ENCODE results near the gene CADPS.
A peak's percentile ranks its signal among the peaks of the same experiment; 100 is the strongest.

Gene CADPS

DNA sequence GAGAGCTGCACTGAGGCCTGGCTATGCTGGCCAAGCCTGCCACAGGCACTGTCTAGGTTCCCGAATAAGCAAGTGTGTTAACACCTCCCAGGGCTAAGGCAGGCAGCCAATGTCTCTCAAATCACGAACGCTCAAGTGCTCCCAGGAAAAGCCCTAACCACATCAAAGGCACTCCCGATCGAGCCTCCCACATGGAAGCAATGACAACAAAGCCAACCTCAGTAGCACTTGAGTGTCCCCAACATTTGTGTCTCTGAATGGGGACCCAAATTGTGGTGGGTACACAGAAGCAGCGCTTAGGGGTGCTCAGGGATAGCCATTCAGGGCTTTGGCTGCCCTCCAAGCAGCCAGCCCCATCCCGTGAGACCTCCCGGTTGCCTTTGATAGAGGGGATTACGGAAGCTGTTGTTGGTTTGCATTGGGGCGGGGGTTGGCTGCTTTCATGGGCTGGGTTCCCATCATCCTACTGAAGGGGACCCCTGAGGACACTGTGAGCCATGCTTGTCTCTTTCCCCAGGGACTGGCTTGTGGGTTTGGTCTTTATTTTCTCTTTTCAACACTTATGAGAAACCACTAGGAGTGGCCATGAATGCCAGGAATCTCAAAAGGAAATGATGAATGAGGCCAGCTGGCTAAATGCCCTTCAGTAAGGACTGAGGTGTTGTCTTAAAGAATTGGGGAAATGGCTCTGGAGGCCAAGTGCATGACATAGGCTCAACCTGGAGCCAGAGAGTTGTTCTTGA, 267.8 kb downstream of the CADPS start:
- TF ChIP-seq, protein P1, sequence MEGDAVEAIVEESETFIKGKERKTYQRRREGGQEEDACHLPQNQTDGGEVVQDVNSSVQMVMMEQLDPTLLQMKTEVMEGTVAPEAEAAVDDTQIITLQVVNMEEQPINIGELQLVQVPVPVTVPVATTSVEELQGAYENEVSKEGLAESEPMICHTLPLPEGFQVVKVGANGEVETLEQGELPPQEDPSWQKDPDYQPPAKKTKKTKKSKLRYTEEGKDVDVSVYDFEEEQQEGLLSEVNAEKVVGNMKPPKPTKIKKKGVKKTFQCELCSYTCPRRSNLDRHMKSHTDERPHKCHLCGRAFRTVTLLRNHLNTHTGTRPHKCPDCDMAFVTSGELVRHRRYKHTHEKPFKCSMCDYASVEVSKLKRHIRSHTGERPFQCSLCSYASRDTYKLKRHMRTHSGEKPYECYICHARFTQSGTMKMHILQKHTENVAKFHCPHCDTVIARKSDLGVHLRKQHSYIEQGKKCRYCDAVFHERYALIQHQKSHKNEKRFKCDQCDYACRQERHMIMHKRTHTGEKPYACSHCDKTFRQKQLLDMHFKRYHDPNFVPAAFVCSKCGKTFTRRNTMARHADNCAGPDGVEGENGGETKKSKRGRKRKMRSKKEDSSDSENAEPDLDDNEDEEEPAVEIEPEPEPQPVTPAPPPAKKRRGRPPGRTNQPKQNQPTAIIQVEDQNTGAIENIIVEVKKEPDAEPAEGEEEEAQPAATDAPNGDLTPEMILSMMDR (conservative IDR thresholded peaks at IDR 0.05; ENCODE audit: low read length) = no peak
- DNase-seq (ENCODE audit: low read depth) = peak; percentile 88
- H3K4me3 ChIP-seq (ENCODE audit: low read length) = no peak overlapping the region

DNA sequence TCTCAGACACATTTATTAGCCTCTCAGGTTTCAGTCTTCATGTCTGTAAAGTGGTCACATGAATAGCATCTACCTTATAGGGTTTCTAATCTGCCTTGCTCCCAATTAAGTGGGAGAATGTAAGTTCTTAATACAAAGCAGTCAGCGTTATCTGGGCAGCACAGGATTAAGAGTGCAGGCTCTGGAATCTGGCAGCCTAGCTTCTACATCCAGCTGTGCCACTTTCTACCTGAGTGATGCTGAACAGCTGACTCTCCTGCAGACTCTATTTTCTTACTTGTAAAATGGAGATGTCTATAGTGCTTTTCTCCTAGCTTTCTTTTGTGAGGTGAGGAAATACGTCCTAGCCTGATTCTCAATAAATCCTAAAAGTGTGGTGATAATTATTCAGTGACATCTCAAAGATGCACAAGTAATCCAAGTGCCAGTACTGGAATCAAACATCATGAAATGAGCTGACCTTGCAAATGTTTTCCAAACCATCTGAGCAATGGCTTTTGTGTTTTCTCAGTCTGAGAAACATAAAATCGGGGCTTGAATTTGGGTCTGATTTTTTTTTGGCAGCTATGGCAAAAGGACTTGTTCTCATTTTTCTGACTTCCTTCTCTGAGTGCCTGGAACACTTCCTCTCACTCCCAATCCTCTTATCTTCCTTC, 269.7 kb downstream of the CADPS start:
- no peak for DNase-seq (ENCODE audit: low read depth)
- TF ChIP-seq, protein P1 (conservative IDR thresholded peaks at IDR 0.05; ENCODE audit: low read length) = no peak

DNA sequence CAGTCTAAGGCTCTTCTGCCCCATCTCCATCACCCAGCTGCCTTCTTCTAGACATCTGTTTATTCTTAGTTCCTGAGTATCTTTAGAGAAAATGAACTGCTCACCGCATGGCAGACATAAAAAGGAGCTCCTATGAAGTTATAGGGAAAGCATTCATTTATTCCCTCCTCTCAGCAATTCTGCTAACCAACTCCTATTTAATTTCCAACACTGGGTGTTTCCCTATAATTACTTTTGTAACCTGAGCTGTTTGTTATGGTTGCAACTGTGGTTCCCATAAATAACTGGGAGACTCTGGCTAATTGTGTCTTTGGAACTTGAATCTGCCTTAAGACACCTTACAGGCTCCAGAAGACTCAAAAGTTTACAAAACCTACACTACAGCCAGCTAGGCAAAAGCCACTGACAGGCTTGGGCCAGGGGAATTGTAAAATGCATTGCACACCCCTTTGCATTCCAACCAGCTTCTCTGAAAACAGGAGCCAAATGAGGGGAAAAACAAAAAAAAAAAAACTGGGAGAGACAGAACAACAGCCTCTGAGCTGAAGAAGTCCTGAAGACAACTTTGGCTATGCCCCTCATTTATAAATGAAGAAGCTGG, 270.4 kb downstream of the CADPS start:
- no peak overlapping the region for H3K4me3 ChIP-seq (ENCODE audit: low read length)
- TF ChIP-seq, protein P1 (conservative IDR thresholded peaks at IDR 0.05; ENCODE audit: low read length) = no peak
- DNase-seq (ENCODE audit: low read depth) = peak; percentile 29

More for the DNA sequence above, 269.7 kb downstream of the CADPS start:
- H3K4me3 ChIP-seq (ENCODE audit: low read length) = no peak overlapping the region

DNA sequence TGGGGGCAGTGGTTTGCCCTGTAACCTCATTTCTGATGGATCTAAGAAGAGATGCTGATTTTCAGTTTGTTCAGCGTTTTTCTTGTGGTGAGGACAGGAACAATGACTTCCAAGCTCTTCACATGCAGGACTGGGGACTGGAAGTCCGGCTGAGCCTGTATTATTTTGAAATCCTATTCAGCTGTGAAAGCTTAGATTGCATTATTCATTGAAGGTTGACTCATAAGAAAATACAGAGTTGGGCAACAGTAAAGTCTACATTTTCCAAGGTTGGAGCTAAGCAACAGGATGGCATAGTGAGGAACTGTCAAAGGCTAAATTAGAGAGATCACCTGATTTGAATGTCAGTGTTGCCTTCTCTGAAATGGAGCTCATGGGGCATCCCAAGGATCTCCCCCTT, 270.9 kb downstream of the CADPS start:
- peak overlapping the region; percentile 46 for H3K4me3 ChIP-seq (ENCODE audit: low read length)

DNA sequence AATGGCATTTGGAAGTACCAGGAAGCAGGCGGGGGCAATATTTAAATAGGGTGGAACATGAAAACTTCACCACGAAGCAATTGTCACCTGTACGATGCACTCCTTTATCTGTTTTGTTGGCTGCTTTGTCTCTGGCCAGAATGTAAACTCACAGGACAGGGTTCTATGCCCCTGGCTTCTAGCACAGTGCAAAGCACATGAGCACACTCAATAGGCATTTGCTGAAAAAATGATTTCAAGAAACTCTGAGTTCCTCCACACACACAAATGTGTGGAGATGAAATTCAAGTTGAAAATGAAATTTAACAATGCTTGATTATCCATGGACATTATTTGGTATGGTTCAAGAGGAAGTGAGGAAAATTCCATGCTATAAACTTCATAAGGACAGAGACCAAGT, 272.2 kb downstream of the CADPS start:
- TF ChIP-seq, protein P1 (conservative IDR thresholded peaks at IDR 0.05; ENCODE audit: low read length) = no peak
- peak; percentile 13 for DNase-seq (ENCODE audit: low read depth)
- no peak overlapping the region for H3K4me3 ChIP-seq (ENCODE audit: low read length)

More for the DNA sequence above, 270.9 kb downstream of the CADPS start:
- TF ChIP-seq, protein P1 (conservative IDR thresholded peaks at IDR 0.05; ENCODE audit: low read length) = no peak
- peak; percentile 87 for DNase-seq (ENCODE audit: low read depth)

DNA sequence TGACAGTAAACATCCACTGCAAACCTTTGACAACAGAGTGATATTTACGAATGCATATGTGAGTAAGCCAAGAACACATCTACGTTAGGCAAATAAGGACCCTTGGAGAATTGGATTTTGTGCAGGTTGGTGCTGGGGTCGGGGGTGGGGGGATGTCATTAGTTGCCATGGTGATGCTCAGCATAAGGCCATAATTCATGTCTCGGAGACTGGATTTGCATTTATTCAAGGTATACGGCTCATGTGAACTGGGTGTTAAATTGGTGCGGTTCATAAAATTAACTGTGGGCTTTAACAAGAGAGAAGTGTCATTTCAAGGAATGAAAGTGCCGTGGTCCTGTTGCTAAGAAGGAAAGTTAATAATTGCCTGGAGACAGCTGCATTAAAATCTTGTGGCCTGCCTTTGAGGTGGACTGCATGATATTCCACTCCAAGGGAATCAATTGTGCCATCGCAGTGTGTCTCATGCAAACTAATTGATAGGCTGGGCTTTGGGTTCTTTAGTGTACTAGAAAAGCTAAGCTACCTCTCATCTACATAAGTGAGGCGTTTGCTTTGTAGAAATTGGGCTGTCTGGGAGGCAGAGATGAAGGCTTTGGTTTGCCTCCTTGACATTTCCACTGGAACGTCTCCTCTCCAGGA, 273.0 kb downstream of the CADPS start:
- DNase-seq (ENCODE audit: low read depth) = no peak
- TF ChIP-seq, protein P1 (conservative IDR thresholded peaks at IDR 0.05; ENCODE audit: low read length) = no peak
- no peak overlapping the region for H3K4me3 ChIP-seq (ENCODE audit: low read length)

Data from AG10803 (cell line).